Chondrocyte (in vitro differentiated cells): ENCODE measurements around the gene ADARB2. TPM values are rescaled to one million over a fixed set of nuclear protein-coding genes. Genes with fewer than 3 reads are reported as not detected.

Source experiments
- DNase-seq: peaks from one replicate; pipeline ENCODE4 v3.0.0; 2021; ENCODE audit warnings: mixed read lengths, low spot score
- H3K27ac Mint-ChIP-seq: one replicate; pipeline ENCODE4 v1.8.0; 2021; ENCODE audit warnings: mild to moderate bottlenecking, moderate library complexity, mixed read lengths; ENCODE audit not compliant: unreplicated experiment
- H3K27me3 Mint-ChIP-seq: 2 replicates; pipeline ENCODE4 v1.8.0; 2021; ENCODE audit warnings: low read depth, mixed read lengths
- H3K36me3 Mint-ChIP-seq: 2 replicates; pipeline ENCODE4 v1.8.0; 2021; ENCODE audit warnings: low read depth, mixed read lengths
- H3K4me1 Mint-ChIP-seq: 2 replicates; pipeline ENCODE4 v1.8.0; 2021; ENCODE audit warnings: low read depth, mild to moderate bottlenecking, mixed read lengths
- H3K4me3 Mint-ChIP-seq: one replicate; pipeline ENCODE4 v1.8.0; 2021; ENCODE audit warnings: mild to moderate bottlenecking, moderate library complexity, mixed read lengths; ENCODE audit not compliant: unreplicated experiment
- H3K9me3 Mint-ChIP-seq: 2 replicates; pipeline ENCODE4 v1.8.0; 2021; ENCODE audit warnings: low read depth, mixed read lengths
- total RNA-seq: library from RNA; stranded (reverse); gene quantifications from 3 replicates; pipeline ENCODE4 v1.2.1, GENCODE V29; 2021
- TF ChIP-seq, protein P1 (sequence below): fragments of 200-600 bp; sonication (generic); IDR thresholded peaks from 2 replicates; pipeline ENCODE4 v1.5.0; 2021; ENCODE audit warnings: antibody characterized with exemption, mild to moderate bottlenecking, moderate library complexity

Gene ADARB2
- total RNA-seq, 1 donor from 2014 or later = 3.3 TPM

DNA sequence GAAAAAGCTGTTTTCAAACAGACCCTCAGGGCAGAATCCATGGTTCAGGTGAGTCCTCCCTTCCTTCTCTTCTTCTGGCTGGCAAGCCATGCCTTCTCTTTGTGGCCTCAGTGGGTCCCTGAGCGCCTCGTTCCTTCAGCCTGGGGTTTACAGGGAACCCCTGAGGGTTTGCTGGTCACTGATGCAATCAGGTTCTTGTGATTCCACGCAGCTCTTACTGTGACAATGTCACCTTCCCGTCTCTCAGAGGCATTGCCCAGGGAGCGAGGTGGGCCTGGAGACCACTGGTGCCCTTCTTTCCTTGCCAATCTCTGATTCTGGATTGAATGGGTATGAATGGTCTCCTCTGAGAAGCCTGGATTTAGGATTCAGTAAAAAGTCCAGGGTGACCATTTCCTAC is 132.2 kb downstream of the ADARB2 start:
- Mint-ChIP-seq H3K27ac (no peak overlapping the region), H3K4me1 (peaks cover 15% of the 10 kb centered on the region), H3K4me3 (no peak overlapping the region), H3K36me3 (peaks cover 1% of the 10 kb centered on the region), H3K27me3 (peaks cover 11% of the 10 kb centered on the region), H3K9me3 (no peaks in the 10 kb centered on the region)
- TF ChIP-seq, protein P1, sequence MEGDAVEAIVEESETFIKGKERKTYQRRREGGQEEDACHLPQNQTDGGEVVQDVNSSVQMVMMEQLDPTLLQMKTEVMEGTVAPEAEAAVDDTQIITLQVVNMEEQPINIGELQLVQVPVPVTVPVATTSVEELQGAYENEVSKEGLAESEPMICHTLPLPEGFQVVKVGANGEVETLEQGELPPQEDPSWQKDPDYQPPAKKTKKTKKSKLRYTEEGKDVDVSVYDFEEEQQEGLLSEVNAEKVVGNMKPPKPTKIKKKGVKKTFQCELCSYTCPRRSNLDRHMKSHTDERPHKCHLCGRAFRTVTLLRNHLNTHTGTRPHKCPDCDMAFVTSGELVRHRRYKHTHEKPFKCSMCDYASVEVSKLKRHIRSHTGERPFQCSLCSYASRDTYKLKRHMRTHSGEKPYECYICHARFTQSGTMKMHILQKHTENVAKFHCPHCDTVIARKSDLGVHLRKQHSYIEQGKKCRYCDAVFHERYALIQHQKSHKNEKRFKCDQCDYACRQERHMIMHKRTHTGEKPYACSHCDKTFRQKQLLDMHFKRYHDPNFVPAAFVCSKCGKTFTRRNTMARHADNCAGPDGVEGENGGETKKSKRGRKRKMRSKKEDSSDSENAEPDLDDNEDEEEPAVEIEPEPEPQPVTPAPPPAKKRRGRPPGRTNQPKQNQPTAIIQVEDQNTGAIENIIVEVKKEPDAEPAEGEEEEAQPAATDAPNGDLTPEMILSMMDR = no peak
- no peak for DNase-seq

DNA sequence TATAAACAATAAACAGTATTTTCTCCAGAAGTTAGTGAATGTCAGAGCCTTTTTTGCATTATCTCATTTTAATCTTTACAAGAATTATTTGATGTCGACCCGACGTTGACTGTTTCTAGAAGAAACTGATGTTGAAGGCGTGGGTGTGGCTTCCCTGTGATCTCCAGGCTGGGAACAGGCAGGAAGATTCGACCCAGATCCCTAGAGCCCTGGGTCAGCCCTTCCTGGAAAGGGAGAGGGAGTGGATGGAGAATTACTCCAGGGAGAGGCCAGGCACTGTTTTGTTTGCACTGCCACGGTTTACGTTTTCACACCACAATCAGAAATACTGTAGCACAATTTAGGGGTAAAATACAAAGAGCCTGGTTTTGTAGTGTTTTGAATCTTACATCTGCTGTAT is 133.1 kb downstream of the ADARB2 start:
- Mint-ChIP-seq H3K4me1 (peaks cover 12% of the 10 kb centered on the region), H3K4me3 (no peak overlapping the region), H3K27me3 (peaks cover 9% of the 10 kb centered on the region), H3K27ac (no peak overlapping the region), H3K36me3 (peaks cover 1% of the 10 kb centered on the region), H3K9me3 (no peaks in the 10 kb centered on the region)
- TF ChIP-seq, protein P1 = no peak
- DNase-seq = no peak

DNA sequence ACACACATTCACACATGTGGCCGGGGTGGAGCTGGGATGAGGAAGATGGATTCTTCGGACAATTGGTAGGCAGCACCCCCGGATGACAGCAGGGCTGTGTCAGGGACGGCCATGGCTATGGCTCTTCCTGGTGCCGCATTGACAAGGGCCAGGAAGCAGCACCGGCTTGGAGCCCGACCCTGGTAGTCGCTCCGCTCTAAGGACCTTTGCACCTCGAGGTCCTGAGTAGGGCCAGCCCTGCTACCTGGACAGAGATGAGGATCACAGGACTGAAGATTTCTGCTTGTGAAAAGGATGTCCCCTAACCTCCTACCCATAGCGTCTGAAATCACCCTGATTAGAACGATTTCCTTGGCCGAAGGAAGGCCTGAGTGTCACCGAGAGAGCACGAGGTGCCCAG is 134.1 kb downstream of the ADARB2 start:
- Mint-ChIP-seq H3K27me3 (peaks cover 6% of the 10 kb centered on the region), H3K36me3 (peaks cover under 1% of the 10 kb centered on the region), H3K4me3 (no peak overlapping the region), H3K9me3 (no peaks in the 10 kb centered on the region), H3K4me1 (peaks cover 3% of the 10 kb centered on the region), H3K27ac (no peak overlapping the region)
- TF ChIP-seq, protein P1 = no peak
- DNase-seq = no peak

DNA sequence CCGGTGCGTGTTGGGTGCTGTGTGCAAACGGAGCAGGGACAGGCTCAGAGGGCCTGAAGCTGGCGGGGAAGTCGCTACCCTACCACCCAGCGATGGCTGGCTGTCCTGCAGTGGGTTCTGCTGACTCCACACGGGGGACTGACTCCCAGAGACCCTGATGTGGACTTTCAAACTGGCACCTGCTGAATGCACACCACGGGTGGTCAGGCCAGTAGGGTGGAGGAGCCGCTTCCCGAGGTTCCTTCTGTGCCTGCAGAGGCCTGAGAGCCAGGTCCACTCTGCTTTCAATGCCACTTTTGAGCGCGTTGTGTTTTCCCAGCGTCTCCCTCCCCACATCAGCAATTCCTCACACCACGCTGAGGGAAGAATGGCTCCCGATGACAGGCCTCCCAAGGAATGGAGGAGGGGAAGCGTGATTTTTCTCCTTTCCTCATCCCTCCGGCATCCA is 135.3 kb downstream of the ADARB2 start:
- no peaks in the 10 kb centered on the region for H3K36me3 Mint-ChIP-seq
- H3K27me3 Mint-ChIP-seq = no peaks in the 10 kb centered on the region
- DNase-seq = no peak
- H3K4me1 Mint-ChIP-seq = no peaks in the 10 kb centered on the region
- H3K4me3 Mint-ChIP-seq = no peak overlapping the region
- no peak overlapping the region for H3K27ac Mint-ChIP-seq
- no peaks in the 10 kb centered on the region for H3K9me3 Mint-ChIP-seq
- TF ChIP-seq, protein P1 = no peak

DNA sequence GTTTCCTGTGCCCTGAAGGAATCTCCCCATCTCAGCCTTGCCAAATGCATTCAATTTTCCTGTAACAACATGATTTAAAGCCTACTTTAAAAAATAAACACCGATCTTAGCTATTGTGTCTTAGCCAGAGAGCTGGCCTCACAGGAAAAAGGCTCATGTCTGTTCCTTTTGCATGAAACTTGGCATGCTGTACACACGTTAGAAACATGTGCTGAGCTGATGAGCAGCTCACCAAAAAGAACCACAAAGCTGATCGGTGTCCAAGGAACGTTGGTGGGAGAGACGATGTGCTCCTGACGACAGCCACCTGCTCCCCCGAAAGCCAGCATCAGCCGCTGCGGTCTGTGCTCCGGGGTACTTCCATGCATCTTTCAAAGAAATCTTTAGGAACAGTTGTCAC is 135.9 kb downstream of the ADARB2 start:
- TF ChIP-seq, protein P1 = no peak
- no peak overlapping the region for H3K27ac Mint-ChIP-seq
- H3K9me3 Mint-ChIP-seq = no peaks in the 10 kb centered on the region
- H3K36me3 Mint-ChIP-seq = no peaks in the 10 kb centered on the region
- no peaks in the 10 kb centered on the region for H3K4me1 Mint-ChIP-seq
- no peaks in the 10 kb centered on the region for H3K27me3 Mint-ChIP-seq
- H3K4me3 Mint-ChIP-seq = no peak overlapping the region
- DNase-seq = no peak
